Activated T-cell treated with anti-CD3 and anti-CD28 coated beads for 48 hours (primary cell): ENCODE measurements around the gene LRRC8D.

ENCODE experiments used
- DNase-seq: peaks from one replicate; pipeline ENCODE4 v3.0.0-alpha.2; 2020; ENCODE audit warnings: low read depth

The LRRC8D gene

GRCh38 chr1:89941110-89941766, 120.4 kb downstream of the LRRC8D start:
- no peak for DNase-seq

- no peak for DNase-seq
Observed at GRCh38 chr1:89942014-89942413, 121.2 kb downstream of the LRRC8D start.

GRCh38 chr1:89942825-89943658, 122.2 kb downstream of the LRRC8D start:
- no peak for DNase-seq

- no peak for DNase-seq
Observed at GRCh38 chr1:89943846-89944781, 123.3 kb downstream of the LRRC8D start.

- no peak for DNase-seq
Observed at GRCh38 chr1:89945852-89946476, 125.1 kb downstream of the LRRC8D start.

GRCh38 chr1:89946532-89946931, 125.7 kb downstream of the LRRC8D start:
- no peak for DNase-seq

- no peak for DNase-seq
Observed at GRCh38 chr1:89948722-89949345, 128.0 kb downstream of the LRRC8D start.

GRCh38 chr1:89949991-89950624, 129.3 kb downstream of the LRRC8D start:
- DNase-seq: no peak

- DNase-seq: no peak
Observed at GRCh38 chr1:89950703-89951102, 129.9 kb downstream of the LRRC8D start.

- DNase-seq: no peak
Observed at GRCh38 chr1:89951766-89952604, 131.2 kb downstream of the LRRC8D start.

GRCh38 chr1:89952605-89953130, 131.8 kb downstream of the LRRC8D start:
- no peak for DNase-seq

- DNase-seq: peak; percentile 16
Observed at GRCh38 chr1:89953131-89953626, 132.3 kb downstream of the LRRC8D start.

GRCh38 chr1:89953929-89954328, 133.1 kb downstream of the LRRC8D start:
- DNase-seq: no peak

- no peak for DNase-seq
Observed at GRCh38 chr1:89954401-89954800, 133.6 kb downstream of the LRRC8D start.

GRCh38 chr1:89955311-89956205, 134.7 kb downstream of the LRRC8D start:
- DNase-seq: no peak

- DNase-seq: no peak
Observed at GRCh38 chr1:89957107-89957506, 136.3 kb downstream of the LRRC8D start.

GRCh38 chr1:89958851-89959654, 138.2 kb downstream of the LRRC8D start:
- DNase-seq: no peak

- no peak for DNase-seq
Observed at GRCh38 chr1:89959719-89960118, 138.9 kb downstream of the LRRC8D start.
